Activated CD8-positive, alpha-beta memory T cell treated with anti-CD3 and anti-CD28 coated beads, Interleukin-2, amount 10 ng/mL, durations not matched to agents 7 days and 5 days (primary cell): ENCODE measurements around the gene CATSPERD. TPM values are rescaled to one million over a fixed set of nuclear protein-coding genes. Genes with fewer than 3 reads are reported as not detected.

Experiments
- ATAC-seq: fragments of 150-1000 bp; cut with Tn5 transposase; one replicate; pipeline ENCODE4 v1.10.0; 2021; ENCODE audit warnings: moderate library complexity
- CTCF ChIA-PET: fragments of 350-600 bp; sonication (Branson Sonifier 250); formaldehyde crosslinking; loops from one replicate; lab custom pipeline; 2021; ENCODE audit warnings: antibody characterized with exemption; lab: Charles Lee
- DNase-seq: peaks from one replicate; pipeline ENCODE4 v3.0.0-alpha.2; 2020
- H3K27ac Mint-ChIP-seq: one replicate; pipeline ENCODE4 v1.8.0; 2021; ENCODE audit warnings: mild to moderate bottlenecking, mixed read lengths
- H3K27me3 Mint-ChIP-seq: one replicate; pipeline ENCODE4 v1.8.0; 2021; ENCODE audit warnings: mixed read lengths
- H3K36me3 Mint-ChIP-seq: one replicate; pipeline ENCODE4 v1.8.0; 2021; ENCODE audit warnings: mild to moderate bottlenecking, mixed read lengths
- H3K4me1 Mint-ChIP-seq: one replicate; pipeline ENCODE4 v1.8.0; 2021; ENCODE audit warnings: mixed read lengths
- H3K4me3 Mint-ChIP-seq: one replicate; pipeline ENCODE4 v1.8.0; 2021; ENCODE audit warnings: mild to moderate bottlenecking, moderate library complexity, mixed read lengths
- H3K9me3 Mint-ChIP-seq: one replicate; pipeline ENCODE4 v1.8.0; 2022; ENCODE audit warnings: low read depth, mixed read lengths
- total RNA-seq, 2 experiments: library from RNA; stranded (reverse); gene quantifications; one replicate each; pipeline ENCODE4 v1.2.3, GENCODE V29; 2021

Gene CATSPERD
- total RNA-seq, 2 experiments from 2014 or later: not detected

DNA sequence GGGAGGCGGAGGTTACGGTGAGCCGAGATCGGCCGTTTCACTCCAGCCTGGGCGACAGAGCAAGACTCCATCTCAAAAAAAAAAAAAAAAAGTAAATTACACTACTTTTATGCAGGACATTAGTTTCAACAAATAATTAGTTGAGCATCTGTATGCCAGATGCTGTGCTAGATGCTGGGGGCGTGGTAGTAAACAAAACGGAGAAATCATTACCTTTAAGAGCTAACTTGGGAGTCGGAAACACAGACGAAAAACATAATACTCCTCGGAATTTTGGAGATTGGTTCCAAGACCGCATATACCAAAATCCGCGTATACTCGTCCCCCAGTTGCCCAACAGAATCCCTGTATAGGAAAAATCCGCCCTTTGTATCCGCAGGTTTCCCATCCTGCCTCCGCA, 71.8 kb downstream of the CATSPERD start:
- H3K27me3 Mint-ChIP-seq: no peaks in the 10 kb centered on the region
- ATAC-seq (no peak), DNase-seq (no peak)
- H3K4me1 Mint-ChIP-seq: peaks cover 12% of the 10 kb centered on the region
- H3K36me3 Mint-ChIP-seq: peaks cover 17% of the 10 kb centered on the region
- H3K4me3 Mint-ChIP-seq: no peak overlapping the region
- H3K9me3 Mint-ChIP-seq: no peaks in the 10 kb centered on the region
- no peak overlapping the region for H3K27ac Mint-ChIP-seq
- CTCF ChIA-PET: interaction anchor here (1.1 to 8.0 kb wide), 3 partner anchors 12 to 71 kb away, joined by 3 to 62 read pairs (median 4); partner anchors contain the start of gene NRTN

- DNase-seq: no peak
- Mint-ChIP-seq H3K27ac (no peak overlapping the region), H3K36me3 (peaks cover 14% of the 10 kb centered on the region), H3K4me1 (peaks cover 12% of the 10 kb centered on the region), H3K4me3 (no peak overlapping the region), H3K9me3 (no peaks in the 10 kb centered on the region), H3K27me3 (no peaks in the 10 kb centered on the region)
- CTCF ChIA-PET: interaction anchor here (0.7 to 8.0 kb wide), 6 partner anchors 8 to 245 kb away, joined by 3 to 62 read pairs (median 6); partner anchors contain the start of genes NRTN, PRR22 and RPL36
- no peak for ATAC-seq
Measured at GRCh38 chr19:5793188-5793587, 72.8 kb downstream of the CATSPERD start.

DNA sequence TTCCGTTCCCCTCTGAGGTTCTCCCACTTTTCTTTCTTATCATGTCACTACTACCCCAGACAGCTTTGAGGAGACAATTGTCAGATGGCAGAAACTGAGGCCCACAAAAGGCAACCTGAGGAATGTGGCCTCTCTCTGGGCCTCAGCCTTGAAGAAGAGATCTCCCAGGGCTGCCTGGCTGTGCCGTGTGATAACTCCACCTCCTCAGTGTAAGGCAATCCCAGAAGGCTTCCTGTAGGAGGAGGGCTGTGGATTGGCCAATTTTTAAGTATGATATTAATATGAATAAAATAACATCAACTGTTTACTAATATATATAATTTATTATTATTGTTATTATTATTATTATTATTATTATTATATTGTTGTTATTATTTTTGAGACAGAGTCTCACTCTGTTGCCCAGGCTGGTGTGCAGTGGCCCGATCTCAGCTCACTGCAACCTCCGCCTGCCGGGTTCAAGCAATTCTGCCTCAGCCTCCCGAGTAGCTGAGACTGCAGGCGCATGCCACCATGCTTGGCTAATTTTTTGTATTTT, 75.0 kb downstream of the CATSPERD start:
- peaks cover 7% of the 10 kb centered on the region for H3K27me3 Mint-ChIP-seq
- ATAC-seq (no peak), DNase-seq (no peak)
- CTCF ChIA-PET: interaction anchor here (3.2 to 8.0 kb wide), 2 partner anchors 9 to 106 kb away, joined by 15 to 62 read pairs; partner anchors contain the start of genes NRTN and RPL36
- H3K36me3 Mint-ChIP-seq: peaks cover under 1% of the 10 kb centered on the region
- H3K27ac Mint-ChIP-seq: no peak overlapping the region
- no peak overlapping the region for H3K4me3 Mint-ChIP-seq
- peaks cover 4% of the 10 kb centered on the region for H3K4me1 Mint-ChIP-seq
- H3K9me3 Mint-ChIP-seq: no peaks in the 10 kb centered on the region

- no peak overlapping the region for H3K27ac Mint-ChIP-seq
- CTCF ChIA-PET: no interaction called here
- DNase-seq (no peak), ATAC-seq (no peak)
- H3K4me3 Mint-ChIP-seq: no peak overlapping the region
- no peaks in the 10 kb centered on the region for H3K36me3 Mint-ChIP-seq
- H3K27me3 Mint-ChIP-seq: peaks cover 18% of the 10 kb centered on the region
- peaks cover 8% of the 10 kb centered on the region for H3K4me1 Mint-ChIP-seq
- H3K9me3 Mint-ChIP-seq: no peaks in the 10 kb centered on the region
Measured at GRCh38 chr19:5798244-5798643, 77.8 kb downstream of the CATSPERD start.

- Mint-ChIP-seq H3K9me3 (no peaks in the 10 kb centered on the region), H3K27me3 (peaks cover 26% of the 10 kb centered on the region), H3K27ac (no peak overlapping the region), H3K4me1 (peaks cover 19% of the 10 kb centered on the region), H3K4me3 (no peak overlapping the region), H3K36me3 (no peaks in the 10 kb centered on the region)
- no peak for ATAC-seq
- CTCF ChIA-PET: interaction anchor here (1.1 kb wide), 2 partner anchors 9 to 113 kb away, joined by 3 to 4 read pairs; partner anchors contain the start of gene DUS3L
- DNase-seq: no peak
Measured at GRCh38 chr19:5799247-5800241, 79.1 kb downstream of the CATSPERD start.

DNA sequence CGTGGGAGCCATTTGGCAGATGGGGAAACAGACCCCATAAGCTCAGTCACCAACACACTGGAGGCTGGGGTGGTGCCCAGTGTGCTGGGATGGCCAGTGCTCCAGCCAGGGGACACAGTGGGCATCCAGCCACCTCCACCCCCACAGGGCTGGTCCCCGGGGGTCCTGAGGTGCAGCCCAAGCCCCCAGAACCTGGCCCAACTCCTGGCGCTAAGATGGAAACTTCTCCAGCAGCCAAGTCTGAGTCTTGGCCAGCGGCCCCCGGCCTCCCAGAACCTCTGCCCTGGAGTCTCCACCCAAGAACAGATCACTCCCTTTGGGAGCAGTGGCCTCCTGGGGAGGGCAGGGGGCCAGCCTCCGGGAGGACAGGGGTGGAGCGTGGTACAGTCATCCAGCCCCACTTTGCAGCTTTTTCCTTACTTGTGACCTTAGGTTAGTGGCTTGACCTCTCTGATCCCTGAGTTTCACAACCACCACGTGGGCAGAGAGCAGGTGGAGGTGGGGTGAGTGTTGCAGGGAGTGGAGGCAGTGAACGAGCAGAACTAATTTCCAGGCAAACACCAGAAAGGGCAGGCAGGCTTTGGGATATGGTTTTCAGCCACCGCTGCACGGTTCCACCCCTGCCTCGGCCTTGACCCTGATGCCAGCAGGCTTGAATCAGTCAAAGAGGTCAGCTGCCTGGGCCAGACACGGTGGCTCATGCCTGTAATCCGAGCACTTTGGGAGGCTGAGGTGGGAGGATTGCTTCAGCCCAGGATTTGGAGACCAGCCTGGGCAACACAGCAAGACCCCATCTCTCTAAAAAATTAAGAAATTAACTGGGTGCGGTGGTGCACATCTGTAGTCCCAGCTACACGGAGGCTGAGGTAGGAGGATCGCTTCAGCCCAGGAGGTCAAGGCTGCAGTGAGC, 80.2 kb downstream of the CATSPERD start:
- no peak overlapping the region for H3K27ac Mint-ChIP-seq
- no peaks in the 10 kb centered on the region for H3K9me3 Mint-ChIP-seq
- peaks cover 19% of the 10 kb centered on the region for H3K4me1 Mint-ChIP-seq
- H3K36me3 Mint-ChIP-seq: no peaks in the 10 kb centered on the region
- CTCF ChIA-PET: interaction anchor here (1.1 to 1.5 kb wide), 3 partner anchors 10 to 222 kb away, joined by 3 to 5 read pairs (median 4); partner anchors contain the start of gene DUS3L
- H3K4me3 Mint-ChIP-seq: no peak overlapping the region
- DNase-seq (no peak), ATAC-seq (no peak)
- H3K27me3 Mint-ChIP-seq: peaks cover 30% of the 10 kb centered on the region

DNA sequence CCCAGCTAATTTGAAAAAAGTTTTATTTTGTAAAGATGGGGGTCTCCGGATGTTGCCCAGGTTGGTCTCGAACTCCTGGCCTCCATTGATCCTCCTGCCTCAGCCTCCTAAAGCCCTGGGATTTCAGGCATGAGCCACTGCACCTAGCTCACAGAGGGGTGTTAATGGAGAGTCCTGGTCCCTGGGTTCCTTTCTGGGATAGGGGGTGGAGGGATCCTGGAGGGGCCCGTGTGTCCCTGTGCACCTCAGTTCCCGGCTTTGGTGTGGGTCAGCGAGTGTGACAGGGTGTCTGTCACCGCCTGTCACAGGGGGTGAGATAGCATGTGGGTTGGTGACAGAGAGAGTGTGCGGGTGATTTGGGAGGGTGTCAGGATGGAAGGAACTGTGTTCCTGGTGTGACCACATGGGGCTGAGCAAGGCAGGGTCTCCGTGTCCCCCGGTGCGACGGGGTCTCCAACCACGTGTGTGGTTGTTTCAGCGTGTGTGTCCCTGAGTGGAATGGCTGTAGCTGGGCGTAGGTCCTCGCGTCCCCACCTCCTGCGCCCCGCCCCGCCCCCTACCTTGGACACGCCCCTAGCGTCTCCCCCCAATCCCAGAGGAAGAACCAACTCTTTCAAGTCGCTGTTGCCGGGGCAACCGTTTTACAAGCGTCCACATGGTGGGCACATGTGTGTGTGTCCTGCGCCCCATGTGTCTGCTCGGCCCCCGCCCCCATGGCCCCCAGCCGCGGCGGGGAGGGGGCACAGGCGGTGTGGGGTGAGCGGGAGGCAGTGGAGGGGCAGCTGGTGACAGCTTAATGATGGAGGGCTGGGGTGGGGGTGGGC, 81.6 kb downstream of the CATSPERD start:
- no peak overlapping the region for H3K4me3 Mint-ChIP-seq
- peaks cover 19% of the 10 kb centered on the region for H3K4me1 Mint-ChIP-seq
- CTCF ChIA-PET: interaction anchor here (0.9 to 1.5 kb wide), 2 partner anchors 84 to 220 kb away, joined by 3 to 5 read pairs; no protein-coding TSS in a partner anchor
- H3K27ac Mint-ChIP-seq: no peak overlapping the region
- H3K9me3 Mint-ChIP-seq: no peaks in the 10 kb centered on the region
- DNase-seq (peak; percentile 42), ATAC-seq (no peak)
- H3K27me3 Mint-ChIP-seq: peaks cover 42% of the 10 kb centered on the region
- H3K36me3 Mint-ChIP-seq: no peaks in the 10 kb centered on the region

GRCh38 chr19:5803441-5803751, 83.0 kb downstream of the CATSPERD start:
- H3K27ac Mint-ChIP-seq: no peak overlapping the region
- ATAC-seq (no peak), DNase-seq (no peak)
- H3K27me3 Mint-ChIP-seq: peaks cover 47% of the 10 kb centered on the region
- H3K9me3 Mint-ChIP-seq: no peaks in the 10 kb centered on the region
- H3K4me3 Mint-ChIP-seq: peak overlapping the region; percentile 64
- CTCF ChIA-PET: interaction anchor here (0.7 to 2.4 kb wide), 45 partner anchors 10 to 476 kb away, joined by 3 to 62 read pairs (median 5); partner anchors contain the start of genes CATSPERD, DUS3L, LONP1 and NDUFA11
- peaks cover 19% of the 10 kb centered on the region for H3K4me1 Mint-ChIP-seq
- H3K36me3 Mint-ChIP-seq: no peaks in the 10 kb centered on the region

GRCh38 chr19:5803752-5804515, 83.5 kb downstream of the CATSPERD start:
- CTCF ChIA-PET: interaction anchor here (0.6 to 2.4 kb wide), 56 partner anchors 10 to 475 kb away, joined by 3 to 62 read pairs (median 4); partner anchors contain the start of genes CATSPERD, DUS3L, FUT6 and LONP1
- H3K36me3 Mint-ChIP-seq: no peaks in the 10 kb centered on the region
- peaks cover 46% of the 10 kb centered on the region for H3K27me3 Mint-ChIP-seq
- no peak overlapping the region for H3K27ac Mint-ChIP-seq
- DNase-seq (peak; percentile 94), ATAC-seq (peak; percentile 97)
- peaks cover 19% of the 10 kb centered on the region for H3K4me1 Mint-ChIP-seq
- H3K9me3 Mint-ChIP-seq: no peaks in the 10 kb centered on the region
- H3K4me3 Mint-ChIP-seq: peak overlapping the region; percentile 64

DNA sequence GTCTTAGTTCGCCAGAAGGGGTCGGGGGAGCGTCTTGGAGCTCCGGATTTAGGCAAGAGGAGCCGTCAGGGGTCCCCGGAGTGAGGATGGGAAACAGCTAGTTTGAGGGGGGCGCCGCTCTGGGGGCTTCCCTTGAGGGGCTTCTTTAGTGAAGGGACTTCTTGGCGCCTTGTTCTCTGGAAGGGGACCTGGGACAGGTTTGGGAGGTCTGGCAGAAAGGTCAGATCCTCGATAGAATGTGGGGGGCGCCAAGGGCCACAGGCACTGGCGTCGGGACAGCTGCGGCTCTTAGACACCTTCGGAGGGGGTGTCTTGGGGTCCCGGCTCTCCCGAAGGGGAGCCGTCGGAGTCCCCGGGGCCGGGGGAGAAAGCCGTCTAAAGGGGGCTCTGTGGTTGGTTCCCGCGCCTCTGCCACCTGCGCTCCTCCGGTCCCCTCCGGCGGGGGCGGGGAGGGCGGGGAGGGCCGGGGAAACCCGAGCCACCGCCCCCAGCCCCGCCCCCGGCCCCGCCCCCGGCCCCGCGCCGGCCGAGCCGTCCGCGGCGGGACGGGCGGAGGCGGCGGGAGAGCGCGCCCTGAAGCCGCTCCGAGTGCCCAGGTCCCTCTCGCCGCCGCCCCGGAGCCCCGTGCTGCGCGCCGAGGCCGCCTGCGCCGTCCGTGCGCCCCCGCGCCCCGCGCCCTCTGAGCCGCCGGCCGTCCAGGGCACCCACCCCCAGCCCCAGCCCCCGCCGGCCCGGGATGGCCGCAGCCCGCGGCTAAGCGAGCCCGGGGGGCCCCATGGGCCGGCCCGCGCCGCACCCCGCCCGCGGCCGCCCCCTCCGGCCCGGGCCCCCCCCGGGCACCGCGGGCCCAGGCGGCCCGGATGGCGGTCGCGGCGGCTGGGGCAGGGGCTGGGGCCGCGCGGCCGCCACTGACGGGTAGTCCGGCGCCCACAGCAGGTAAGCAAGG, 84.4 kb downstream of the CATSPERD start, which contains the start of gene NRTN:
Gene NRTN (plus strand): TSS at position 552 of the 946 bp plus-strand sequence. CDS start 19,099 bp downstream, outside the sequence.
- Mint-ChIP-seq H3K36me3 (no peaks in the 10 kb centered on the region), H3K27me3 (peaks cover 40% of the 10 kb centered on the region), H3K9me3 (no peaks in the 10 kb centered on the region), H3K4me3 (peak within 1 kb of the TSS; percentile 64), H3K4me1 (peaks cover 19% of the 10 kb centered on the region), H3K27ac (no peak within 1 kb of the TSS)
- peak; percentile 52 for DNase-seq
- CTCF ChIA-PET: interaction anchor here (0.6 to 2.4 kb wide), 51 partner anchors 9 to 321 kb away, joined by 3 to 62 read pairs (median 4); partner anchors contain the start of genes CATSPERD, DUS3L, FUT6 and LONP1
- ATAC-seq: peak; percentile 11
